Ecto neural progenitor cell (in vitro differentiated cells): ENCODE results near the gene SAMMSON.

Source experiments
- DNase-seq: peaks from one replicate; pipeline ENCODE4 v3.0.0-alpha.2; 2018; ENCODE audit warnings: low spot score

The SAMMSON gene

DNA sequence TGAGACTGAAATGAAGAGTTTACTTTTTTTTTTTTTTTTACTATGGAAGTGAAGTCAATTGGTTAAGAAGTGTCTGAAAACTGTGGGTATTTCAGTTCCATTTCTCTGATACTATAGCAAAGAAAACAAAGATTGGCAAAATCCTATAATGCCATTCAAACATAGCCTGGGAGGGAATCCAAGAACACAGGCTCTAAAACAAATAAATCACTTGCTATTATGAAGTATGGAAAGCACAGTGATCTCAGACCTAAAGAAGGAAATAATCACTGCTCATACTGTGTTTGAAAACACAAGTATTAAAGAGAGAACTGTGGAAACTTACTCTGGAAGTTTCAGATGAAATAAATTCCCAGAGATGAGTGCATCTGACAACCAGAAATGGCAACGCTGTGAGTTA, 12.0 kb downstream of the SAMMSON start:
- DNase-seq, result no peak

DNA sequence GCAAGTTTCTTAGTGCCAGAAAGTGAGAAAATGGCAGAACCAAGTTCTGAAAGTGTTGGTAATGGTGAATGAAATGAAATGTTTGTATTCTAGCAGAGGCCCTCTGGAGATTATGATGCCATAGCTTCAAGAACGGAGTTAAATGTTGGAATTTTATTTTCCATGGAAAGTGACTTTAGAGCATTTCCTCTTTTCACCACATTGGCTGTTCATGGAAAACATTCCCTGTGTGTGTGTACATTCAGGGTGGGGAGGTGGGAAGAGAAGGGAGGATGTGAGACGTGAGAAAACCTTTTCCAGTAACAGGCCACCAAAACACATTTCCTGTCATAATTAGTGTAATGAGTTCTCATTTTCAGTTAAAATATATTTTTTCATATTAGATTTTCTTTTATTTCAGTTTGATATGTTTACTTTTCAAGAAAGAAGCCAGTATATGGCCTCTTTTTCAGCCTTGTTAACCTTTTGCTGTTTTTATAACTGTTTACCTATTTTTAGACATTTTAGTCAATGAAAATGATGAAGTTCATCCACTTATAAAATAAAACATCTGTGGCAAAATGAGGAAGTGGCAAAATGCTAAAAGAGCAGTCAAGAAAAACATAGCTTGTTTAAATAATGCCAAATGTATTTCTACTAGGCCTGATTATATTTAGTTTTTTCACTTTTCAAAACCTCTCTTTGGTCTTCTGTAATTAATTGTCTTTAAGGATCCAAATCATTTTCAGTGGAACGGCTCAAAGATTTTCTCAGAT, 21.6 kb downstream of the SAMMSON start:
- no peak for DNase-seq

DNA sequence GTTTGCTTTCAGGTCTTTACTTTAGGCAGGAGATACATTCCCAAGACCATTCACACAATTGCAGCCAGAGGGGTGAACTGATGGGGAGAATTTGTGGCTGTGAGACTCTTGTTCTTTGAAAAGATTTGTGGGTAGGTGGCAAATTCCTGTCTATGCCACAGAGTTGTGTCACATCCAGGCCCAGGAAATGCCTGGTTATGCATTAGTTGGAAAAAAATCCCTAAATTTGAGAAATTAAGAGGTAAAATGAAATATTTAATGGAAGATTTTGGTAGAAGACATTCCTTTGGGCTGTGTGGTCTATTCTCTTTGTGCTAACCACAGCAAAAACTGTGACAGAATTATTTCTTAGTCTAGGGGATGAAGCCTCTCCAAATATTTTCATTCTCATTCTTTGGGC, 28.8 kb downstream of the SAMMSON start:
- DNase-seq, result no peak

DNA sequence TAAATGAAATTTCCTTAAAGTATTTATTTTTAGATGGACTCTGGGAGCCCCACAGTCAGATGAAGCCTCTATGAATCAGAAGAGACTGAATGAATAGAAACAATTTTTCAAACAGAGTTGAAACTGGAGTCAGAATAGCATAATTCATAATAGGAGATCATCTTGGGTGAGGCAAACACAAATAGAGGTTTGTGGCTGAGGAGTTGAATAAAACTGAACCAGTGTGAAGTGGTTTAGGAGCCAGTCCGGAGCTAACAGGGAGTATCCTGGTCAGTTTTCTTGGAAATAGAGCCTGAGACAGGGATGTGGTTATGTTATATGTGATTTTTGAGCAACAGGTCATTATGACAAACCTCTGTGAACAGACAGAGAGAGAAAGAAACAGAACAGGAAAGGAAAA, 39.2 kb downstream of the SAMMSON start:
- DNase-seq, result no peak

DNA sequence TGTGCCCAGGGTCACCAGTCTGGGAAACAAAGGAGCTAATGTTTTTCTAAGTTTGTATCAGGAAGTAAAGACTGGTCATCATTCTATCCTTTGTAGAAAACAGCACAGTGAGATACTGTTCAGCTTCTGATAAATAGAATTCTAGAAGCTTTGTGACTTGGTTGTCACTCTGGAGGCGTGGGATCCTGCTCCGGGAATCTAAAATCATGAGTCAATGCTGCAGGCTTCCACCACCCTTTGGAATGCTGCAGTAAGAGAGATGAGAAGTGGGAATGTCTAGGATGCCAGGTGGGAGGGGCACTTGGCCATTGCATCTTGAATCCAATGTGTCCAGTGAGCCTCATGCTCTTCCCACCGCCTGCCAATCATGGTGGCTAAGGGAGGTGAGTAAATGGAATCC, 40.9 kb downstream of the SAMMSON start:
- no peak for DNase-seq

DNA sequence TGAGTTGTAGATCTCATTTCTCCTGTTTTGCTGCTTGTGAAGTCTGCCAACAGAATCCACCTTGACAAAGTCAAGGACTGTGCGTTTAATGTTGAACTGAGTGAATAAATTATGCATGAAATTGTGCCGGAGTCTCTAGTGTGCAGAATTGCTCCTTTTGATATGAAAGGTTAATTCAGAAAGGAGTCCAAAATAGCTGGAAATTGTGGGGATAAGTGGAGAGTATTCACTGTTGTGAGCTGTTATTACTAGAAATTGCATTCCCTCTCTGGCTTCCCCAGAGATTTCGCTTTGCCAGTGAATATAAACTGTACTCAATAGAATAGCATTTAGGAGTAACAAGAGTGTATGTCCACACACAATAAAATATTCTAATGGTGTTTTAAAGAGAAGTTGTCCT, 43.1 kb downstream of the SAMMSON start:
- DNase-seq, result no peak

DNA sequence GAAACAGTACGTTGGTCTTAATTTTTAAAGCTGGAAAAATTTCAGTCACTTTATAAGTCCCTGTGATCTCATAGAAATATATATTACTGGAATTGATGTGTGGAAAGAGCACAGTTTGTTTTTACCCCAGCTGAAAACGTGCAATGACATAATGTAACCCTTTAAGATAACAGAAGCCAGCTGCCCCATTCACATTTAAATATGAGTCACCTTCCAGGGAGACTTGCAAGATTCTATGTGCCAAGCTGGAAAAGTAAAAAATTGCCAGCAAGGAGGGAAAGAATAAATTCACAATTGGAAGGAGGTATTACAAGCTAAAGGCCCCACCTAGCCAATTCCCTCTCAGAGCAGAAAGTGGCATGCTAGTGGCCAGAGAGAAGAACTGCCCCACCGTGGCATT, 50.2 kb downstream of the SAMMSON start:
- DNase-seq, result no peak

DNA sequence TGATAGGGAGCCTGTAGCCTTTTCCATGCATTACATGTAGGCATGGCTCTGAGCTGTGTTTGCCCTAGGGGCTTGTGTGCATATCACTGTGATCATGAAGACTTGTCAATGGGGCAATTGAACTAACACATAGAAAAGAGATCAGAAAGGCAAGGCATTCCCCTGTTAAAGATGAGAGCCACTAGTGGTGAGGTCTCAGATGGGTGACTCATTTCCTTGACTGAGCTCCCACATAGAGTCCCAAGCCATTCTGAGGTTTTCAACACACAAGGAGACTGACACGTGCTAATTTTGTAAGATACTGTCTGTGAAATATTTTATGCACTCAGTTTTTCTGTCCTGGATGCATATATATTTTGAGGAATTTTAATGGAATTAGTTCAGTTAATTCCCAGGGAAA, 53.8 kb downstream of the SAMMSON start:
- no peak for DNase-seq

DNA sequence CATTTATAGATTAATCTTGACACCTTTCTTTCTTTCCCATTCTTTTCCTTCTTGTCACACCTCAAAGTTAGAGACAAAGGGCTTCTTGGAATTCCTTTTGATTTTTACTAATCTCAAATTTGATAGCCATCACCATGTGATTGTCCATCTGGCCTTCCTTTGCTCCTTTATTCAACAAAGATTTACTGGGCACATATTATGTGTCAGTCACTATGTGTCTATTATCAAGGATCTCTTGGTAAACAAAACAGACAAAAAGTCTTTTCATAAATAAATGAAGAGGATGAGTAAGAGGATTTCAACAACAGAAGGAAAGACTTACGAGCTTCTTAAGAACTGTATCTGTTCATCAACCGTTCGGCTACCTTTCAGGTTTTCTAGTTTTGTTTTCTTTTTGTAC, 56.5 kb downstream of the SAMMSON start:
- no peak for DNase-seq

DNA sequence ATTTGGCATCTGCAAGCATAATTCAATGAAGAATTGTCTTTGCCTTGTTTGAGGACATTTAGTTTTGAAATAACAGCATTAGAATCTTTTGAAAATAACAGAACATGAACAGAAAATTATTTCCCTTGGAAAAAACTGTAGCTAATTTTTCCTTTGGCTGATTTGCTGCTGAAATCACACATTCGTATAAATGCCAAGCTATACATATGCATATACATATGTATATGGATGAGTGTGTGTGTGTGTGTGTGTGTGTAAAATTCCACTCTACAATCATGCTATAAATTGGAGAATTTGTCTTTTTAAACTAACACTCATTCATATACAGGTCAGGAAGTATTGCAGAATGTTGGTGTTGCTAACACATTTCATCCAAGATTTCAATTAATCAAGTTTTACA, 57.9 kb downstream of the SAMMSON start:
- DNase-seq, result no peak

DNA sequence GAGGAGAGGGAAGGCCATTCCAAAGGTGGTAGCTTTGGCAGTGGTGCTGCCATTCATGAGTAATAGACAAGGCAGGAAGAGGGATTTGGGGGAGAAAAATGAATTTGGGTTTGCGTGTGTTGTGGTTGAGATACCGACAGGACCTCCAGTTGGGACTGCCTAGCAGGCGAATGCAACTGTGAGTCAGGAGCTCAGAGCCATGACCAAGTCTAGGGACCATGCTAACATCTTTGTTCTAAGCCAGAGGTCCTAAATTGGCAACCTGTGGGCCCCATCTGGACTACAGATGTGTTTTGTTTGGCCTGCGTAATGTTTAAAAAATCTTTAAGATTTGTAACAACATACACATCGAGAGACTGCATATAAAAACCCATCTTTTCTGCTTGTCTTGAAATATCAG, 61.6 kb downstream of the SAMMSON start:
- no peak for DNase-seq

DNA sequence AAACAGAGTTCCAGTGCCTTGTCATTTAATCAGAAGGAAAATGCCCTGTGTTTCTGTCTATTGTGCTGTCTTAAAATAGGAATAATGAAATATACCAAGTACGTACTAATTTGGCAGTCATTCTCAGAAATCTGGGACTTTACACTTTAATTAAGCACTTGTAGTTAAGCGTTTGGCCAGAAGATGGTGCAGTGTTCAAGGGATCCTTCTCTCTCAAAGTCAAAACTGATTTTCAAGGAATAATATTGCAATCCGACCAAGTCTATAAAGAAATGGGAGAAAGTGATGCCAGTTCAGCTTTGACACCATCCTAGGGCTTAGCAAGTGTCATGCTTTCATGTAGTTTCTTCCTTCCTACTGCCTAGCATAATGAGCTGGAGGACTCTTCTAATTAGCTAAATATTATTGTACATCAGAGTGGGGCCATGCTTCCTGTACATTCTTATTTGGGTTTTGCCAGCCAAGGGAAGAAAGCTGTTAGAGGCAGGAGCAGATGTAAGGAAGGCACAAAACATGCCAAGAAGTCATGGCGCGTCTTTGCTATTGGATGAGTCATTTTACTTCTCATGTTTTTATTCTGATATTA, 64.8 kb downstream of the SAMMSON start:
- DNase-seq, result no peak

DNA sequence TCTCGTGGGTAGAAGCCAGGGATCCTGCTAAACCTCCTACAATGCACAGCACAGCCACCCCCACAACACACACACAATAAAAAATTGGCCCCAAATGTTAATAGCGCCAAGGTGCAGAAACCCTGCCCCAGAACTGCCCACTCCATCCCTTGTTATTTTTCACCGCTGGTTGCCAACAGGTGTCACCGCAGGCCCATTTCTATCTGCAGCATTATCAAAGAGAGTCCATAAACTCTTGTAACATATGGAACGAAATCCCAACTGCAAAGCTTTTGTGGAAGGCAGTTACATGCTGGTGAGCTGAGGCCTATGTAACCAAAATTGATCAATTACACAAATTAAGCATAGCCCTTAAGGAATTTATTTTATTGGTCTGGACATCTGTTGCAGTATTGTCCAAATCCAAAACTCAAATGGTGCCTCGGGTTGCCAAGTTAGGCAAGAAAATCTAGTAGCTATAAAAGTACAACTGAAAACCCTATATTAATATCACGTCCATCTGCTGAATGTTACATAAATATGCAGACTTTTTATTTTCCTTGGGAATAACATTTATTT, 66.2 kb downstream of the SAMMSON start:
- no peak for DNase-seq

DNA sequence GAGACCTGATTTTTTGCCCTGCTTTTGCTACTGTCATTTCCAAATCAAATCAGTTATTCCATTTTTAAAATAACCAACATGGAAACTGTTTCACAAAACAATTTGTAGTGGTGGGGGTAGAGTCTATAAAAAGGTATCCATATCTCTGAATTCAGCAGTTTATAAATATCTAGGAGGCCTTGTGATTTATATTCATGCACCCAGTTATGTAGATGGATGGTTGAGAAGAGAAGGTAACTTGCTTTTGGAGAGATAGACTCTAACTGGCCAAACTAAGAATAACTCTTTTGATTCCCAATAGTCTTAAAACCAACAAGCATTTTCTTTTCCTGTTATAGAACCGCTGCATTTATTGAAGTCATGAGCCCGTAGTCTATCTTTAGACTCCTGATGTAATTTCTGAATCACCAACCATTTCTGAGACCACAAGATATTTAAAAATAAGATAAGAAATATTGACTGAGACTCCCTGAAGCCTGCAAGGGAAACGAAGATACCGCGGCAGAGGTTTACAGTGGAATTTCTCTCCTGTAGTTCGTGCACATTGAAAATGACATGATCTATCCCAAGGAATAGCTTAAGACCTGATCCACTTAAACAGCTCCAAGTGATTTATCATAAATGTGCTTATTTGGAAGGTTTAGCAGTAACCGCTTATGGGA, 68.5 kb downstream of the SAMMSON start:
- no peak for DNase-seq

DNA sequence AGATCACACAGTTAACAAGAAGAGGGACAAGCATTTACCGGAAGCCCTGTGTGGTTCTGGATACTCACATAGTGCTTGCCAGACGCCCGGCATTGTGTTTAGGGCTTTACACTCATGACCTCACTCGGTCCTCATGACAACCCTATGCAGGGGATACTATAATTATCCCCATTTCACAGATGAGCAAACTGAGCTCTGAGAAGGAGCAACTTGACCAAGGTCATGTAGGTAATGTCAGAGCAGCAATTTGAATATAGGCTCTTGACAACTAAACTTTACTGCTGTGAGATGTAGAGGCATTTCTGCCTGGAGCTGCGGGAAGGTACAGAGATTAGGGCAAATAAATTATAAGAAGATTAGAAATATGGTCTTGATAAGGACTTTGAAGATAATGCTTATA, 70.0 kb downstream of the SAMMSON start:
- DNase-seq, result no peak

DNA sequence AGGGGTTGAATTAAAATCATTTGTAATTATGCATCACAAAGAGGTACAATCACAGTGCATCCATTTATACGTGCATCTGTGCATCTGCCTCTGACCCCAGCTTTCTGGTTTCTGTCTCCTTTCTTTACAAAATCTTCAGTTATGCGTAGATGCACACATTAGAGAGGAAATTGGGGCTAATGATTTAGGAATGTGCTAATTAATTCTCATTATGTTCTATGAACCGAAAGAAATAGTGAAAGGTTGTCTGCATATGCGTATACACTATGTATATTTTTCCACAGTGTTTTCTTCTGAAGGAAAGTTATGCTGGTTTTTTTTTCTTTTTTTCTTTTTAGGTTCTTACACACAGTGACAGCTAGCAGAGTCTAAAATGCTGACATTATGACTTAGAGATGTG, 71.6 kb downstream of the SAMMSON start:
- DNase-seq, result no peak

DNA sequence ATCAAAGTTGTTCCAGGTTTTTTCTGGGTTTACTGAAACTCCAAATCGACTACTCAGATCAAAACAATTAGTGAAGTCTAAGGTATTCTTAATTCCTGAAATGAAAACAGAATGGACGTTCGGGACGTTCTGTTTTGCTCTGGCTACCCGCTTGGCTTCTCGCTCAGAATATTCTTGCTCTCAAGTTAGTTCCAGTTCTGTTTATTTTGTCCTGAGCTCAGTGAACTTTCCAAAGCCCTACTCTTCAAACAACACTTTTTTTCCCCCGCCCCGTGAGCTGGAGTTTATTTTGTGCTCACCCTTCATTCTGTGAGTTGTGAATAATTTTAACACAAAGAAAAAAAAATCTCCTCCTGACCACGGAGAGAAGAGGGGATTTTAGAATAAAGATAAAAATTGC, 72.6 kb downstream of the SAMMSON start:
- no peak for DNase-seq

DNA sequence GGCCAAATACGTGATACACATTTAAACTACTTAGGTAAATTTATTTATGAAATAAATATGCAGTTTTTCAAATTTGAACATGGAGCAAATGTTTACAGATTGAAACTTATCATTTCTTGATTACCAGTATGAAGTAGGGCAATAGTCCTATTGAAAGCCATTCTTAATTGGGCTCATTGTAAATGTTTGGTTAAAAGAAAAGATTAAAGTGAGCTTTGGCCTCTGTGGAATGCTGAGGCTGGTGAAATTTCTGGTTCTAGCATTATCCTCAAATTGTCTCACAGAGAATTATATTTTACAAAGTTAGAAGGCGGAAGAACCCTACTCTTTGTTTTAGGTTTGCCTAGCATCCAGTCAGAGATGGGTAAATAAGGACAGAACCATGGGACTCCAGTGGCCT, 73.2 kb downstream of the SAMMSON start:
- DNase-seq, result no peak

DNA sequence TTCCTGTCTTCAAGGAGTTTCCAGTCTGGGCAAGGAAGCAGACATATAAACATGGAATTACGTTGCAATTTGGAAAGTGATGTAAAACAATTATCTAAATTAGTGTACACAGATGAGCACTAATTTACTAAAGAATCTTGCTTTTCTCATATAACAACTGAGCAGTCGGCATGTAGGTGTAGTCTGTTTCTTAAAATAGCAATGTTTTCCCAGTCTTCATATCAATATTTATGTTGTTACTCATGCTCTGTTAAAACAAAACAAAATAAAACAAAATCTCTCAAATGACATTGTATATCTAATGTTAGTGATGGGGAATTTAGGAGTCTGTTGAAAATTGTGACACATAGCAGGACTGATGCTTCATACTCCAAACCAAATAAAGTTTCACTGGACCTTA, 75.6 kb downstream of the SAMMSON start:
- no peak for DNase-seq

DNA sequence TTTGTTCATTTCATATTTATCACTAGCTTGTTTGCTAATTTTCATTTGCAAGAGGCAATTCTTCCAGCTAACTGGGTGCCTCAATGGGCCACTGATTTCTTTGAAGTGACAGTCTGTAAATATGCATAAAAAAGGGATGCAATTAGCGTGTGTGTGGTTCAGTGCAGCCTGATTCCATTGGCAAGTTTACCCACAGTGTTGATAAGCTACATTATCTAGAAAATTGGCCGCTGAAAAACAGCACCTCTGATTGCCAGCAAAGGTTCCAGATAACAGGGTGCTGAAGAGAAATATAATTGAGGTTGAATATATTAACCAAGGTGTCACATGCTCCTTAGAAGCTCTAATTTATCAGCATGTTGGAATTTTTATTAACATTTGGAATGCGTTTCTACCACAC, 76.9 kb downstream of the SAMMSON start:
- no peak for DNase-seq

DNA sequence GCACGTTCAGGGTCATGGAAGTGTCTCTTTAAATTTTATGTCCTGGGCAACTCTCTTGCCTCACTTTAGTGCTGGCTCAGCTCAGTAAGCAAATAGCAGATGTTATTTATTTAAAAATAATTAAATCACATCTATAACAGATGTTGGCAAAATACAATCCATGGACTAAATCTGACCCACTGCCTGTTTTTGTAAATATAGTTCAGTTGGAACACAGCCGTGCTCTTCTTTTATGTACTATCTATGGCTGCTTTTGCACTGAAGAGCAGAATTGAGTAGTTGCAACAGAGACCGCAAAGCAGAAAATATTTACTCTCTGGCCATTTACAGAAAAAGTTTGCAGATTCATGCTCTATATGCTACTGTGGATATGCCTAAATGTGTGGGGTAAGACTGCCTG, 79.2 kb downstream of the SAMMSON start:
- DNase-seq, result no peak

DNA sequence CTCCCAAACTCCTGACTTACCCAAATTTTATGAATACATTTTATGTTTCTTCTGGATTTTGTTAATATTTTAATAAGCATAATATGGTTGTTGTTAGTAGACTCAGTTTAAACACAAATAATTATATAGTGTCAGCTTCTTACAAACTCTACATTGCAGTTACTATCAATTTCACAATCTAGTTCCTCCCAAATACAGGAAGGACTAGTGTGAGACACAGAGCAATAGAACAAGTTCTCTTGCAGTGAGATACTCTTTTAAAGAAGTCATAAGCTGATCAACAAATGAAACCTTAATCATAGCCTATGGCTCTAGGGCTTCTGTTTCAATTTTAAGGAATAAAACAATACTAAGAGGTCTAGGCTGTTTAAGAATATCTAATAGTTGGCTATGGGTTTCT, 86.1 kb downstream of the SAMMSON start:
- DNase-seq, result no peak

DNA sequence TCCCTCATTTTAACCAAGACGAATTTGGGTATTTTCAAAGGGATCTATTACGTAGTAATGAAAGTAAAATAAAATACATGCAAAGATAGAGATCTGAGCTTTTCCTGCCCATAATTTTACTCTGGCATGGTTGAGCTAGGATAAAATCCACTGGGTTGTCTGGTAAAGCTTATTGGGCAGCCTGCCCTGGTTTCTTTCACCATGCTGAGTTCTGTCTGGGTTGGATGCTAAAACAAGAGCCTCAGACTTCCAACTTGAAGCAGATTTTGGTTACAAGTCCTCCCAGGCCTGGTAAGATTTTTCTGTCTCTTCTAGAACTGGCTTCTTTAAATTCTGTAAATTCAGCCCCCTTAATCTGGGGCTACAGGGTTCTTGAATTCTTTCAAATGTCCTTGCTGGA, 86.8 kb downstream of the SAMMSON start:
- no peak for DNase-seq
